GM12873 (cell line): Measurements from ENCODE around the gene PLCB4.

ENCODE experiments used
- CTCF ChIP-seq: IDR thresholded peaks from 2 replicates; pipeline ENCODE4 v1.5.1; 2012; ENCODE audit warnings: low read depth, mild to moderate bottlenecking, moderate library complexity, low read length, control low read depth; ENCODE audit not compliant: insufficient read depth; ENCODE audit errors: missing control alignments

The PLCB4 gene

GRCh38 chr20:9501473-9501872 is 432.6 kb downstream of the PLCB4 start:
- no peak for TF ChIP-seq CTCF

- TF ChIP-seq CTCF: peak; percentile 11
These were observed 434.8 kb downstream of the PLCB4 start for GRCh38 chr20:9503526-9504245.

- no peak for TF ChIP-seq CTCF
These were observed 437.5 kb downstream of the PLCB4 start for GRCh38 chr20:9506280-9506821.

- no peak for TF ChIP-seq CTCF
These were observed 438.1 kb downstream of the PLCB4 start for GRCh38 chr20:9506964-9507369.

GRCh38 chr20:9507544-9508239 is 438.8 kb downstream of the PLCB4 start:
- TF ChIP-seq CTCF: no peak

GRCh38 chr20:9508240-9508661 is 439.4 kb downstream of the PLCB4 start:
- no peak for TF ChIP-seq CTCF

- no peak for TF ChIP-seq CTCF
These were observed 439.9 kb downstream of the PLCB4 start for GRCh38 chr20:9508696-9509178.
